ENCODE data around the gene AP2A1.

AP2A1 gene

DNA sequence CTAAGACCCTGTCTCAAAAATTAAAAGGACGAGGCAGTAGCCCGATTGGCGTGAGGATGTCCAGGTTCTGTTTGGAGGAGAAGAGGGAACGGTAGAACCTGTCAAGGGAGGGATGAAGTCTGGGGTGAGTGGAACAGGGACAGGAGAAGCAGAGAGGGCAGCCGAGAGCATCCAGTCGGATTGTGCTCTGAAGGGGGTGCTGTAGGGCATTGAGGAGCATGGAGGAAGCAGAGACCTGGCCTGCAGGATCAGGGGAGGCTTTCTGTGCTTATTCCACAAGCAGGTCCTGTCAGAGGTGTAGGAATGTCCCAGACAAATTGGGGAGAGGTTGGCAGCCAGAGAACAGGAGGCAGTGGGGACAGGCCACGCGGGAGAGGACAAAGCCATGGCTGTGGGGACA lies 14.1 kb downstream of the AP2A1 start:
- Histone ChIP-seq H3K79me1 (replicated peaks; ENCODE audit: low read length, poor library complexity, severe bottlenecking) (peaks cover 48% of the 10 kb centered on the region), H3K23ac (ENCODE audit: low read length in 2 of 2) (no peak overlapping the region), H3K4me1 (ENCODE audit: control insufficient read depth, insufficient read depth, low read depth, low read length) (no peaks in the 10 kb centered on the region), H3K18ac (ENCODE audit: low read depth in 1 of 2, low read length in 2 of 2) (no peak overlapping the region), H2BK120ac (ENCODE audit: low read depth, low read length) (no peak overlapping the region), H4K8ac (ENCODE audit: low read length) (no peak overlapping the region), H3K36me3 (ENCODE audit: control insufficient read depth in 1 of 2, insufficient read depth in 2 of 2, low read depth in 1 of 2, low read length in 2 of 2) (peaks cover 46 to 56% of the 10 kb centered on the region in 2 experiments), H3K27me3 (ENCODE audit: control insufficient read depth in 1 of 2, insufficient read depth in 1 of 2, low read length in 2 of 2) (no peaks in the 10 kb centered on the region), H2AK5ac (ENCODE audit: low read length, severe bottlenecking) (no peak overlapping the region), H2AFZ (ENCODE audit: low read depth, low read length) (no peak overlapping the region), H3K27ac (ENCODE audit: low read length, poor library complexity, severe bottlenecking) (no peak overlapping the region), H2BK15ac (ENCODE audit: low read depth, poor library complexity, severe bottlenecking) (no peak overlapping the region), H3K9me3 (ENCODE audit: control insufficient read depth, low read length) (no peaks in the 10 kb centered on the region), H3K4ac (ENCODE audit: low read depth in 1 of 2, low read length in 2 of 2) (no peak overlapping the region), H3K4me3 (ENCODE audit: insufficient read depth in 1 of 2, low read depth in 1 of 2, low read length in 2 of 2) (no peak overlapping the region), H2BK5ac (ENCODE audit: low read depth, low read length, poor library complexity, severe bottlenecking) (no peak overlapping the region), H3K9ac (ENCODE audit: low read length) (no peak overlapping the region), H4K91ac (ENCODE audit: low read length) (no peak overlapping the region), H3K4me2 (ENCODE audit: low read length, poor library complexity, severe bottlenecking) (no peak overlapping the region), H2BK12ac (ENCODE audit: low read length in 2 of 2) (no peak overlapping the region), H3K14ac (ENCODE audit: low read length in 2 of 2) (no peak overlapping the region)
- 92% methylated on average over 8 of the region's 8 CpGs for WGBS
- DNase-seq = no peak

DNA sequence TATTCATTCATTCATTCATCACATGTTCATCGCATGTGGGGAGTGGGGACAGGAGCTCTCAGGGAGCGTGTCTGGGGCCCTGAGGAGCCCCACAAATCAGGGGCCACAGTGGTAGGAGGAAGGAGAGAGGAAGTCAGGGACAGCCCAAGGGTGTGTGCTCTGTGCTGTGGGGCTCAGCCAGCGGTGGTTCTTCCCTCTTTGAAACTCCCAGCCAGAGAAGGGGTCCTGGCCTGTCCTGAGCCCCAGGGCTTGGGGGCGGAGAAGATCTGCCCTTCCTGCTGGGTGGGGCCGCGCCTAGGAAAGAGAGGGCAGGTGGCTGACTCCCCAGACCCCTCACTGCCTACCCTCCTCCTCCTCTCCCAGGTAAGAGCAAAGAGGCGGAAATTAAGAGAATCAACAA lies 14.6 kb downstream of the AP2A1 start:
- Histone ChIP-seq H3K23ac (ENCODE audit: low read length in 2 of 2) (no peak overlapping the region), H3K14ac (ENCODE audit: low read length in 2 of 2) (no peak overlapping the region), H3K4ac (ENCODE audit: low read depth in 1 of 2, low read length in 2 of 2) (no peak overlapping the region), H2BK5ac (ENCODE audit: low read depth, low read length, poor library complexity, severe bottlenecking) (no peak overlapping the region), H4K91ac (ENCODE audit: low read length) (no peak overlapping the region), H2BK120ac (ENCODE audit: low read depth, low read length) (no peak overlapping the region), H3K27ac (ENCODE audit: low read length, poor library complexity, severe bottlenecking) (no peak overlapping the region), H3K4me3 (ENCODE audit: insufficient read depth in 1 of 2, low read depth in 1 of 2, low read length in 2 of 2) (no peak overlapping the region), H2AK5ac (ENCODE audit: low read length, severe bottlenecking) (no peak overlapping the region), H3K18ac (ENCODE audit: low read depth in 1 of 2, low read length in 2 of 2) (no peak overlapping the region), H2BK12ac (ENCODE audit: low read length in 2 of 2) (no peak overlapping the region), H4K8ac (ENCODE audit: low read length) (no peak overlapping the region), H2BK15ac (ENCODE audit: low read depth, poor library complexity, severe bottlenecking) (no peak overlapping the region), H3K36me3 (ENCODE audit: control insufficient read depth in 1 of 2, insufficient read depth in 2 of 2, low read depth in 1 of 2, low read length in 2 of 2) (peaks cover 46 to 56% of the 10 kb centered on the region in 2 experiments), H3K27me3 (ENCODE audit: control insufficient read depth in 1 of 2, insufficient read depth in 1 of 2, low read length in 2 of 2) (no peaks in the 10 kb centered on the region), H3K4me1 (ENCODE audit: control insufficient read depth, insufficient read depth, low read depth, low read length) (peaks cover 2% of the 10 kb centered on the region), H3K79me1 (replicated peaks; ENCODE audit: low read length, poor library complexity, severe bottlenecking) (peaks cover 44% of the 10 kb centered on the region), H3K9me3 (ENCODE audit: control insufficient read depth, low read length) (no peaks in the 10 kb centered on the region), H2AFZ (ENCODE audit: low read depth, low read length) (no peak overlapping the region), H3K4me2 (ENCODE audit: low read length, poor library complexity, severe bottlenecking) (no peak overlapping the region), H3K9ac (ENCODE audit: low read length) (no peak overlapping the region)
- DNase-seq = no peak
- 92% methylated on average over 4 of the region's 7 CpGs for WGBS

DNA sequence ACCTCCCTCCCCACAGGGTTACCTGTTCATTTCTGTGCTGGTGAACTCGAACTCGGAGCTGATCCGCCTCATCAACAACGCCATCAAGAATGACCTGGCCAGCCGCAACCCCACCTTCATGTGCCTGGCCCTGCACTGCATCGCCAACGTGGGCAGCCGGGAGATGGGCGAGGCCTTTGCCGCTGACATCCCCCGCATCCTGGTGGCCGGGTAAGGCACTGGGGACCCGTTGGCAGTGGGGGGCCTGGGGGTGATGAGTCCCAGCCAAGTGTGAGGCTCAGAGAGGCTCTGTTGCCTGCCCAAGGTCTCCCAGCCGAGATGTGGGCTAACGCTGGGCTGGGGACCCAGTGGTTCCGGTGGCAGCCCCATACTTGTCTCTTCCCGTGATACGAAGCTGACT lies 15.7 kb downstream of the AP2A1 start:
- Histone ChIP-seq H3K9me3 (ENCODE audit: control insufficient read depth, low read length) (no peaks in the 10 kb centered on the region), H3K18ac (ENCODE audit: low read depth in 1 of 2, low read length in 2 of 2) (no peak overlapping the region), H2BK5ac (ENCODE audit: low read depth, low read length, poor library complexity, severe bottlenecking) (no peak overlapping the region), H4K8ac (ENCODE audit: low read length) (no peak overlapping the region), H3K4me3 (ENCODE audit: insufficient read depth in 1 of 2, low read depth in 1 of 2, low read length in 2 of 2) (no peak overlapping the region), H2BK12ac (ENCODE audit: low read length in 2 of 2) (no peak overlapping the region), H3K27me3 (ENCODE audit: control insufficient read depth in 1 of 2, insufficient read depth in 1 of 2, low read length in 2 of 2) (no peaks in the 10 kb centered on the region), H3K36me3 (ENCODE audit: control insufficient read depth in 1 of 2, insufficient read depth in 2 of 2, low read depth in 1 of 2, low read length in 2 of 2) (peaks cover 48 to 58% of the 10 kb centered on the region in 2 experiments), H2AFZ (ENCODE audit: low read depth, low read length) (no peak overlapping the region), H3K79me1 (replicated peaks; ENCODE audit: low read length, poor library complexity, severe bottlenecking) (peaks cover 46% of the 10 kb centered on the region), H4K91ac (ENCODE audit: low read length) (no peak overlapping the region), H3K4me2 (ENCODE audit: low read length, poor library complexity, severe bottlenecking) (no peak overlapping the region), H3K27ac (ENCODE audit: low read length, poor library complexity, severe bottlenecking) (no peak overlapping the region), H3K9ac (ENCODE audit: low read length) (no peak overlapping the region), H3K23ac (ENCODE audit: low read length in 2 of 2) (no peak overlapping the region), H2BK15ac (ENCODE audit: low read depth, poor library complexity, severe bottlenecking) (no peak overlapping the region), H2AK5ac (ENCODE audit: low read length, severe bottlenecking) (no peak overlapping the region), H3K4me1 (ENCODE audit: control insufficient read depth, insufficient read depth, low read depth, low read length) (peaks cover 5% of the 10 kb centered on the region), H2BK120ac (ENCODE audit: low read depth, low read length) (no peak overlapping the region), H3K4ac (ENCODE audit: low read depth in 1 of 2, low read length in 2 of 2) (no peak overlapping the region), H3K14ac (ENCODE audit: low read length in 2 of 2) (no peak overlapping the region)
- no peak for DNase-seq
- WGBS = 98% methylated on average over 18 of the region's 18 CpGs

DNA sequence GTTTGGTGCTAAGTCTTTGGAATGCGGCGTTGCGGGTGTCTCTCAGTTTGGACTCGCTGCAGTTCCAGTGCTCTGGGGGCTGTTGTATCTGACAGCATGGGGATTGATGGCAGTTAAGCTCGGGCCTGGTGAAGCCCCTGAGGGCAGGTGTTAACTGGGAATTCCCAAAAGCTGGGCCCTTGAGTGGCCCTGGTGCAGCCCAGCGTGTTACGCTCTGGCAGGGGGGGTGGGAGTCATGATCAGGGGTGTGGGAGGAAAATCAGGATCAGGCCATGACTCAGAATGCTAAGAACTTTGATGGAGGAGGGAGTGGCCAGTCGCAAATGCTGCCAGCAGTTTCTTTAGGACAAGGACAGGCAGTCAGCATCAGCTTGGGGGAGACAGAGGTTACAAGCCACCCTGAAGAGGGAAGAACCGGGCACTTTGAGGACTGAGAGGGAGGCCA lies 19.6 kb downstream of the AP2A1 start:
- no peak overlapping the region for H2BK5ac ChIP-seq (ENCODE audit: low read depth, low read length, poor library complexity, severe bottlenecking)
- H3K4me3 ChIP-seq (ENCODE audit: insufficient read depth in 1 of 2, low read depth in 1 of 2, low read length in 2 of 2) = peak overlapping the region in 1 of 2 experiments; percentile 14
- H3K9ac ChIP-seq (ENCODE audit: low read length) = peak overlapping the region; percentile 74
- no peak overlapping the region for H3K18ac ChIP-seq (ENCODE audit: low read depth in 1 of 2, low read length in 2 of 2)
- H2BK15ac ChIP-seq (ENCODE audit: low read depth, poor library complexity, severe bottlenecking) = no peak overlapping the region
- H3K27me3 ChIP-seq (ENCODE audit: control insufficient read depth in 1 of 2, insufficient read depth in 1 of 2, low read length in 2 of 2) = no peaks in the 10 kb centered on the region
- no peak overlapping the region for H2BK120ac ChIP-seq (ENCODE audit: low read depth, low read length)
- H3K4me2 ChIP-seq (ENCODE audit: low read length, poor library complexity, severe bottlenecking) = no peak overlapping the region
- no peak overlapping the region for H2AK5ac ChIP-seq (ENCODE audit: low read length, severe bottlenecking)
- no peak overlapping the region for H3K23ac ChIP-seq (ENCODE audit: low read length in 2 of 2)
- H3K4ac ChIP-seq (ENCODE audit: low read depth in 1 of 2, low read length in 2 of 2) = peak overlapping the region in 1 of 2 experiments; percentile 17
- no peak overlapping the region for H3K27ac ChIP-seq (ENCODE audit: low read length, poor library complexity, severe bottlenecking)
- peak; percentile 41 for DNase-seq
- no peak overlapping the region for H4K91ac ChIP-seq (ENCODE audit: low read length)
- no peak overlapping the region for H2AFZ ChIP-seq (ENCODE audit: low read depth, low read length)
- peaks cover 15% of the 10 kb centered on the region for H3K4me1 ChIP-seq (ENCODE audit: control insufficient read depth, insufficient read depth, low read depth, low read length)
- peak overlapping the region; percentile 10 for H4K8ac ChIP-seq (ENCODE audit: low read length)
- H3K14ac ChIP-seq (ENCODE audit: low read length in 2 of 2) = no peak overlapping the region
- no peaks in the 10 kb centered on the region for H3K9me3 ChIP-seq (ENCODE audit: control insufficient read depth, low read length)
- peaks cover 64 to 79% of the 10 kb centered on the region in 2 experiments for H3K36me3 ChIP-seq (ENCODE audit: control insufficient read depth in 1 of 2, insufficient read depth in 2 of 2, low read depth in 1 of 2, low read length in 2 of 2)
- 70% methylated on average over 9 of the region's 9 CpGs for WGBS
- H3K79me1 ChIP-seq (replicated peaks; ENCODE audit: low read length, poor library complexity, severe bottlenecking) = peaks cover 41% of the 10 kb centered on the region
- H2BK12ac ChIP-seq (ENCODE audit: low read length in 2 of 2) = no peak overlapping the region

Data from mesenchymal stem cell (in vitro differentiated cells and primary cell).